Lower lobe of right lung (tissue), 2 donors: Measurements from ENCODE around the gene COL9A3. TPM values are rescaled to one million over a fixed set of nuclear protein-coding genes. Genes with fewer than 3 reads are reported as not detected.
"Not testable (repeated sequence)": the region's sequence is repeated elsewhere in the genome, so short reads cannot be mapped to it uniquely, and the experiment has no call there.

ENCODE experiments used
- ATAC-seq, 2 donors: fragments of 200-7000 bp; cut with Tn5 transposase; one replicate each; pipeline ENCODE4 v1.9.1; 2020 to 2022; ENCODE audit warnings: mild to moderate bottlenecking in 2 of 2, moderate library complexity in 2 of 2
- DNase-seq: peaks from one replicate; pipeline ENCODE4 v3.0.0-alpha.2; 2020
- H3K27ac ChIP-seq: fragments of 200-600 bp; one replicate; pipeline ENCODE4 v1.8.0; 2022
- H3K27me3 ChIP-seq: fragments of 200-600 bp; one replicate; pipeline ENCODE4 v1.8.0; 2022; ENCODE audit warnings: low read depth
- H3K36me3 ChIP-seq: fragments of 200-600 bp; one replicate; pipeline ENCODE4 v1.8.0; 2022; ENCODE audit warnings: mild to moderate bottlenecking
- H3K4me1 ChIP-seq: fragments of 200-600 bp; one replicate; pipeline ENCODE4 v1.8.0; 2022
- H3K4me3 ChIP-seq: fragments of 200-600 bp; one replicate; pipeline ENCODE4 v1.8.0; 2022; ENCODE audit warnings: mild to moderate bottlenecking
- H3K9me3 ChIP-seq: fragments of 200-600 bp; one replicate; pipeline ENCODE4 v1.8.0; 2022
- CTCF ChIP-seq: fragments of 200-600 bp; IDR thresholded peaks from one replicate; pipeline ENCODE4 v1.8.0; 2022; ENCODE audit warnings: antibody characterized with exemption, mild to moderate bottlenecking
- intact Hi-C: fragments of 100-400 bp; cut with DNase I; formaldehyde crosslinking; loops from one replicate; pipeline ENCODE4 v1.11.0; 2022
- total RNA-seq: library from RNA; stranded (reverse); fragmentation: NEBNext Ultra II Directional; extraction: Animal tissue kit (Norgen Biotek cat#: 25700); gene quantifications from one replicate; pipeline ENCODE4 v1.2.1, GENCODE V29; 2021
- donor health status: DM: no; HTN: yes; CAD: no; lungs with severe emphysema.

COL9A3 gene
- total RNA-seq, 1 donor from 2014 or later: 0.89 TPM

GRCh38 chr20:62843656-62844055, 26.8 kb downstream of the COL9A3 start:
- H3K27ac ChIP-seq: no peak overlapping the region
- no peaks in the 10 kb centered on the region for H3K4me1 ChIP-seq
- no peaks in the 10 kb centered on the region for H3K36me3 ChIP-seq
- ATAC-seq: no peak
- no peak for DNase-seq
- H3K9me3 ChIP-seq: no peaks in the 10 kb centered on the region
- intact Hi-C loops: no loop called here
- no peak for TF ChIP-seq CTCF
- H3K27me3 ChIP-seq: peaks cover 6% of the 10 kb centered on the region
- H3K4me3 ChIP-seq: no peak overlapping the region

GRCh38 chr20:62844182-62844581, 27.3 kb downstream of the COL9A3 start:
- H3K36me3 ChIP-seq: no peaks in the 10 kb centered on the region
- intact Hi-C loops: no loop called here
- ATAC-seq: no peak
- H3K27ac ChIP-seq: no peak overlapping the region
- H3K27me3 ChIP-seq: peaks cover 6% of the 10 kb centered on the region
- DNase-seq: no peak
- no peaks in the 10 kb centered on the region for H3K9me3 ChIP-seq
- H3K4me1 ChIP-seq: no peaks in the 10 kb centered on the region
- H3K4me3 ChIP-seq: no peak overlapping the region
- no peak for TF ChIP-seq CTCF

- no peak overlapping the region for H3K4me3 ChIP-seq
- intact Hi-C loops: no loop called here
- ATAC-seq (no peak), DNase-seq (no peak)
- no peaks in the 10 kb centered on the region for H3K36me3 ChIP-seq
- no peaks in the 10 kb centered on the region for H3K27me3 ChIP-seq
- H3K4me1 ChIP-seq: no peaks in the 10 kb centered on the region
- TF ChIP-seq CTCF: no peak
- no peaks in the 10 kb centered on the region for H3K9me3 ChIP-seq
- H3K27ac ChIP-seq: no peak overlapping the region
Observed at GRCh38 chr20:62845416-62846160, 28.7 kb downstream of the COL9A3 start.

GRCh38 chr20:62846166-62846890, 29.5 kb downstream of the COL9A3 start:
- no peaks in the 10 kb centered on the region for H3K27me3 ChIP-seq
- H3K36me3 ChIP-seq: no peaks in the 10 kb centered on the region
- DNase-seq (no peak), ATAC-seq (no peak)
- H3K27ac ChIP-seq: no peak overlapping the region
- no peaks in the 10 kb centered on the region for H3K9me3 ChIP-seq
- TF ChIP-seq CTCF: no peak
- intact Hi-C loops: no loop called here
- H3K4me3 ChIP-seq: no peak overlapping the region
- H3K4me1 ChIP-seq: no peaks in the 10 kb centered on the region

DNA sequence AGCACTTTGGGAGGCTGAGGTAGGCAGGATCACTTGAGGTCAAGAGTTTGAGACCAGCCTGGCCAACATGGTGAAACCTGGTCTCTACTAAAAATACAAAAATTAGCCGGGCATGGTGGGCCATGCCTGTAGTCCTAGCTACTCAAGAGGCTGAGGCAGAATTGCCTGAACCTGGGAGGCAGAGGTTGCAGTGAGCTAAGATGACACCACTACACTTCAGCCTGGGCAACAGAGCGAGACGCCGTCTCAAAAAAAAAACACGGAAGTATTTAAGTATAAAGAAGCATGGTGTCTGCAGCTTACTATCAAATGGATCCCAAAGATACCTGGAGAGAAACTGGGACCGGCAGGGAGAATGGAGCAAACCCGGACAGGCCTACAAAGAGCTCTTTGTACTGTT, 32.1 kb downstream of the COL9A3 start:
- not testable (repeated sequence) for ATAC-seq

GRCh38 chr20:62849431-62849830, 32.6 kb downstream of the COL9A3 start:
- intact Hi-C loops: no loop called here
- TF ChIP-seq CTCF: no peak
- Histone ChIP-seq H3K36me3 (peaks cover 21% of the 10 kb centered on the region), H3K27me3 (no peaks in the 10 kb centered on the region), H3K4me3 (no peak overlapping the region), H3K9me3 (no peaks in the 10 kb centered on the region), H3K4me1 (no peaks in the 10 kb centered on the region), H3K27ac (no peak overlapping the region)
- DNase-seq (no peak), ATAC-seq (no peak)

More for the DNA sequence above, 32.1 kb downstream of the COL9A3 start:
- DNase-seq, intact Hi-C loops, H3K27me3 ChIP-seq, H3K27ac ChIP-seq, H3K4me1 ChIP-seq, H3K4me3 ChIP-seq, H3K9me3 ChIP-seq: not testable (repeated sequence)
- peaks cover 16% of the 10 kb centered on the region for H3K36me3 ChIP-seq
